ENCODE measurements around the gene PRF1. TPM values are rescaled to one million over a fixed set of nuclear protein-coding genes. Genes with fewer than 3 reads are reported as not detected.

The PRF1 gene
- total and polyA plus RNA-seq, 7 donors = 0.16 to 5.0 (median 1.5) TPM; not detected in 1

- Histone ChIP-seq H3K4me1 (no peaks in the 10 kb centered on the region), H3K9me3 (peaks cover 0 to 9% (median 5%) of the 10 kb centered on the region in 4 donors), H3K27ac (no peak overlapping the region), H3K27me3 (no peaks in the 10 kb centered on the region), H3K4me3 (no peak overlapping the region), H3K36me3 (no peaks in the 10 kb centered on the region)
- no peak for TF ChIP-seq POLR2AphosphoS5 (IDR thresholded peaks at IDR 0.05)
- TF ChIP-seq POLR2A (IDR thresholded peaks at IDR 0.05) = no peak
- no peak for TF ChIP-seq EP300 (IDR thresholded peaks at IDR 0.05)
- TF ChIP-seq CTCF (IDR thresholded peaks at IDR 0.05) = no peak
- no peak for DNase-seq
- WGBS, 2 donors = 77% methylated on average over 4 of the region's 4 CpGs
- intact Hi-C loops (cut with DNase I) = no loop called here
Measured at GRCh38 chr10:70621503-70622078, 19.1 kb upstream of the PRF1 start.

- no peaks in the 10 kb centered on the region for H3K4me1 ChIP-seq
- peaks cover 0 to 9% (median 5%) of the 10 kb centered on the region in 4 donors for H3K9me3 ChIP-seq
- H3K27ac ChIP-seq = no peak overlapping the region
- intact Hi-C loops (cut with DNase I) = no loop called here
- H3K36me3 ChIP-seq = no peaks in the 10 kb centered on the region
- H3K27me3 ChIP-seq = no peaks in the 10 kb centered on the region
- DNase-seq = no peak
- no peak overlapping the region for H3K4me3 ChIP-seq
- TF ChIP-seq POLR2AphosphoS5 (IDR thresholded peaks at IDR 0.05) (no peak), CTCF (IDR thresholded peaks at IDR 0.05) (no peak), POLR2A (IDR thresholded peaks at IDR 0.05) (no peak), EP300 (IDR thresholded peaks at IDR 0.05) (no peak)
Measured at GRCh38 chr10:70620020-70620289, 17.4 kb upstream of the PRF1 start.

- no peak for DNase-seq
- Histone ChIP-seq H3K4me1 (no peaks in the 10 kb centered on the region), H3K36me3 (no peaks in the 10 kb centered on the region), H3K9me3 (peaks cover 0 to 9% (median 5%) of the 10 kb centered on the region in 4 donors), H3K4me3 (no peak overlapping the region), H3K27ac (no peak overlapping the region), H3K27me3 (no peaks in the 10 kb centered on the region)
- TF ChIP-seq CTCF (IDR thresholded peaks at IDR 0.05) = no peak
- no peak for TF ChIP-seq POLR2A (IDR thresholded peaks at IDR 0.05)
- no peak for TF ChIP-seq EP300 (IDR thresholded peaks at IDR 0.05)
- TF ChIP-seq POLR2AphosphoS5 (IDR thresholded peaks at IDR 0.05) = no peak
- WGBS, 2 donors = 58 to 73% methylated on average over 4 of the region's 4 CpGs
- intact Hi-C loops (cut with DNase I) = no loop called here
Measured at GRCh38 chr10:70619271-70620019, 16.9 kb upstream of the PRF1 start.

GRCh38 chr10:70618663-70619062 lies 16.1 kb upstream of the PRF1 start:
- intact Hi-C loops (cut with DNase I) = no loop called here
- no peaks in the 10 kb centered on the region for H3K4me1 ChIP-seq
- TF ChIP-seq POLR2A (IDR thresholded peaks at IDR 0.05) (no peak), CTCF (IDR thresholded peaks at IDR 0.05) (no peak), EP300 (IDR thresholded peaks at IDR 0.05) (no peak), POLR2AphosphoS5 (IDR thresholded peaks at IDR 0.05) (no peak)
- WGBS, 2 donors = 86 to 93% methylated on average over 5 of the region's 5 CpGs
- peaks cover 0 to 9% (median 5%) of the 10 kb centered on the region in 4 donors for H3K9me3 ChIP-seq
- no peak overlapping the region for H3K27ac ChIP-seq
- no peaks in the 10 kb centered on the region for H3K36me3 ChIP-seq
- no peaks in the 10 kb centered on the region for H3K27me3 ChIP-seq
- H3K4me3 ChIP-seq = no peak overlapping the region
- no peak for DNase-seq
